IPS DF 19.7 (cell line): ENCODE measurements around the gene PTTG1IP.
"Not testable (repeated sequence)": the region's sequence is repeated elsewhere in the genome, so short reads cannot be mapped to it uniquely, and the experiment has no call there.

Experiments used
- DNase-seq: peaks from one replicate; pipeline ENCODE4 v3.0.0-alpha.2; 2013; ENCODE audit warnings: low read depth, low spot score

The PTTG1IP gene

DNA sequence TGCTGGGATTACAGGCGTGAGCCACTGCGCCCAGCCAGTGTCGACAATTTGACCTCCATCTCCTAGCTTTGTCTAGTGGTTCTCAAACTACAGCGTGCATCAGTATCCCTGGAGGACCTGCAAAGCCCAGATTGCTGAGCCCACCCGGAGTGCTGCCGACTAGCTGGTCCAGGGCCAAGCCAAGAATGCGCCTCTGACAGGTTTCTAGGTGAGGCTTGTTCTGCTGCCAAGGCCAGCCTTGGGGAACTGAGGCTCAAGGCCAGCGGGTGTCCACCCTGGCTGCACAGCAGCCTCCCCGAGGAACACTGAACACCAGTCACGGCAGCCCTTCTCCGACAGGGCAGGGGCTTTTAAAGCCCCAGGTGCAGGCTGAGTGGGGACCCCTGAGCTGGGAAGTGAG lies 9.8 kb upstream of the PTTG1IP start:
- DNase-seq, result no peak

DNA sequence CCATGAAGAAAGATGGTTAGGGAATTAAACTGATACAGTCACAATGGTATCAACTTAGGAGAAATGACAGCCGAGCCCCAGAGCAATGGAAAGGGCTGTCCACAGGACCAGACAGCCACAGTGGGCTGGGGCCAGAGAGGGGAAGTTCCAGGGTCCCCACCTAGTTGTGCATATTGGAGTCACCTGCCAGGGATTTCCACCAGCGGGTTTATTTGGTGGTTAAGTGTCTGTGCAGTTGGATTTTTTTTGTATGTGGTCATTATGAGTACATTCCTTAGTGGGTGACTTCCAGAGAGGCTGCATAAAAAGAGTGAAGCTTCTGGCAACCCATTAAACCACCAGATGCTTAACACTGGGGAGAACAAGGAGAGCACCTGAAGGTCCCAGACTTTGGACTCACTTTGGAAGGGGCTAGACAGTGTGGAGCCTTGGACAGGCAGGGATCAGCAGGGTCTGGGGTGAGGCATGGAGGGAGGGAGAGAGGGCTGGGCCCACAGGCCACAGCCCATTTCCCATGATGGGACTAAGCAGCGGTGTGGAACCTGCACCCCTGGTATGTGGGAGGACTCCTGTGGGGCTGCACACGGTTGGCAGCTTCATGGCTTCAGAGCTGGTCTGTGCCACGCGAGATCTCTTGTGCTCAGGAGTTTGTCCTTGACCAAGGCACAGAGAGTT lies 7.8 kb upstream of the PTTG1IP start:
- DNase-seq, result no peak

DNA sequence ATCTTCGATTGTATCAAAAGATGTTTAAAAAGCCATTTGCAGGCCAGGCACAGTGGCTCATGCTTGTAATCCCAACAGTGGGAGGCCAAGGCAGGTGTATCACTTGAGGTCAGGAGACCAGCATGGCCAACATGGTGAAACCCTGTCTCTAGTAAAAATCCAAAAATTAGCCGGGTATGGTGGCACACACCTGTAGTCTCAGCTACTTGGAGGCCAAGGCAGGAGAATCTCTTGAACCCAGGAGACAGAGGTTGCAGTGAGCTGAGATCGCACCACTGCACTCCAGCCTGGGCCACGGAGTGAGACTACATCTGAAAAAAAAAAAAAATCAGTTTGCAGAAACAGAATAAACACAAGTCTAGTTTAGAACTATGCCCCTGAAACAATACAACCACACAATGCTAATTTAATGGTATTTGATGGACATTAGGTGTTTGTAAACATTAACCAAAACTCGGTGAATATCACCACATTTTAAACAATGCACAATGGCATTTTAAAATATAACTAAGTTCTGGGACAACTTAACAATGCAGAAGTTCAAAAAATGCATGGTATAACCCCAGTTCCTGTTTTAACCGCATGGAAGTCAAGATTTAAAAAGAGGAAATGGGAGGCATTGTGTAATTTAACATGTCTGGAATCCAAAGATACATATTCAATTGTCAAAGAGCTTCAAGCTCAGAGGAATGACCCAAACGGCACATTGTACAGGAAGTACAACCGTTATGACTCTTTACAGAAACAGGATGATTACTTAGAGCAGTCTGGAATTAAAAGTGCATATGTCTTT lies 7.1 kb upstream of the PTTG1IP start:
- DNase-seq, result no peak

DNA sequence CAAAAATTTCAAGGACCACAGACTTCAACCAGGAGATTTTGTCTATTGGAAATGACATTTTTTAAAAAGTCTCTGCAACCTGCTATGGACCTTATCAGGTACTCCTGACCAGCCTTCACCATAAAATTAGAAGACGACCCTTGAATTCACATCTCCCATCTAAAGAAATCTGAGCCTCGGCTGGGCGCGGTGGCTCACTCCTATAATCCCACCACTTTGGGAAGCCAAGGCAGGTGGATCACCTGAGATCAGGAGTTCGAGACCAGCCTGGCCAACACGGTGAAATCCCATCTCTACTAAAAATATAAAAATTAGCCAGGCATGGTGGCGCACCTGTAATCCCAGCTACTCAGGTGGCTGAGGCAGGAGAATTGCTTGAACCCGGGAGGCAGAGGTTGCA lies 5.7 kb upstream of the PTTG1IP start:
- not testable (repeated sequence) for DNase-seq

DNA sequence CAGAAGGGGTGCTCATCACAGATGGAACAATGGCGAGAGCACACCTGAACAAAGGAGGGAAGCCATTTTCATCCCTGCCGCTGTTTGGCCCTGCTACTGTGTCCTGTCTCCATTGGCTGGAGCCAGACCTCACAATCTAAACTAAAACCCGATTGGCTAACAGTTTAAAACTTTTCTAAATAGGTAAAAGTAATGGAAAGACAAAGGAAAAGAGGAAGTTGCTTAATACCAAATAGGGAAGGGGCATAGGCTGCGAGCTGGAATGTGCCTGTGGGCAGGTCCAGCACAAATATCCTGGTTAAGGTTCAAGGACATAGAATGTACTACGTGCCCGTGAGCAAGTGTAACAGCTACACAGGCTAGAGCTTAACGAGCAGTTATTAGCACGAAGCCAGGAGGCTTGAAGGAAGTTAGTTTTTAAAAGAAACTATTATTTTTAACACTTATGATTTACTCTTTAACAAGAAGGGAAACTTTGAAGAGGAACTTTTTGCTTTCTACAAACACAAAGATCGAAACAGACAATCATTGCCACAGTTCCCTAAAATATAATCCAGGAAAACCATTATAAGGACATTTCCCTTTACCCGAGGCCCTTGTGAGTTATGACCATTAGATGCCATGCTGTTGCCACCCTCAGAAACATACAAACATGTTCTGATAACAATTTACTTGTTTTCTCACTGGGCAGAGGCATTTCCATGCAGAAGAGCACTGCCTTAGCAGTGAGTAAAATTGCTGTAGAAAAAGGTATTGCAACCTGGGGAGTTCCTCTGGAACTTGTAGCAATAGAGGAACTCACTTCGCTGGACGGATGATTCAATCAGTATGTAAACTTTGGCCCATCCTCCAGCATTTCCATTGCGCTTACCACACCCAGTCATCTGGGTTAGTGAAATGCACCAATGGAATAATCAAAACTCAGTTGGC lies 4.8 kb upstream of the PTTG1IP start:
- no peak for DNase-seq

DNA sequence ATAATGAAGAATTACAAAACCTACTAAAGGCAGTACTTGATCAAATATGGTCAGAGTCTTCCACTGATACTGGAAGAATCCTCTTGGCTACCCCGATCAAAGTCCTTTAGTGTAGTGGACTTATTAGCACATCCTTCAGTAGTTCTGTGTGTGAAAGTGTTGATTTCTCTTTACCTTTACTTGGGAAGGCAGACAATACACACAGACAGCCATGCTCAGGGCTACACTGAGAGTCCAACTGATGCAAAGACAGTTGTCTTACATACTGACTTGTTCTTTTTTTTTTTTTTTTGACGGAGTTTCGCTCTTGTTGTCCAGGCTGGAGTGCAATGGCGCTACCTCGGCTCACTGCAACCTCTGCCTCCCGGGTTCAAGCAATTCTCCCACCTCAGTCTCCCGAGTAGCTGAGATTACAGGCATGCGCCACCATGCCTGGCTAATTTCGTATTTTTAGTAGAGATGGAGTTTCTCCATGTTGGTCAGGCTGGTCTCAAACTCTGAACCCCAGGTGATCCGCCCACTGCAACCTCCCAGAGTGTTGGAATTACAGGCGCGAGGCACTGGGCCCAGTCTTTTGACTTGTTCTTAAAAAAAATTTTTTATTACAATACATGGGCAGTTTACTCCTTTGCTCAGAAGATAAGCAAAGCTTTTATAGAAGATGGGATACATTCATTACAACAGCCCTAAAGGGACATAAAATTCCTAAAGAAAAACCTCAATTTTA lies 3.5 kb upstream of the PTTG1IP start:
- DNase-seq, result no peak

DNA sequence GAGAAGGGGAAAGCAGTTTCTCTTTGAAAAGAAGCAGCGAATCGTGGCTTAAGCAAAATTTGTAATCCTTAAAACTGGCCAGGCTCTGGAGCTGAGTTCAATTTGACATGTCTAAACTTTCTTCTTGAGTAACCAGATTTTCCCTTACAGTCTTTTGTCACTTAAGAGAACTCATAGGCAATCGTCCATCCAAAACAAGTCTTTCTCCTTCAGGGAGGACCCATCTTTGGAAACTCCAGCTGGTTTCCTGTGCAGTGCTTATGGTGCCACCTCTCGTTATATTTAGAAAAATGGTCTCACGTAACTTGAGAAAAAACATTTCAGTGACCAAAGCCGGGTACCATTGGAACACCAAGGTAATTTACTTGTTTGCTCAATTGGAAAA lies 1.8 kb upstream of the PTTG1IP start:
- DNase-seq, result no peak

DNA sequence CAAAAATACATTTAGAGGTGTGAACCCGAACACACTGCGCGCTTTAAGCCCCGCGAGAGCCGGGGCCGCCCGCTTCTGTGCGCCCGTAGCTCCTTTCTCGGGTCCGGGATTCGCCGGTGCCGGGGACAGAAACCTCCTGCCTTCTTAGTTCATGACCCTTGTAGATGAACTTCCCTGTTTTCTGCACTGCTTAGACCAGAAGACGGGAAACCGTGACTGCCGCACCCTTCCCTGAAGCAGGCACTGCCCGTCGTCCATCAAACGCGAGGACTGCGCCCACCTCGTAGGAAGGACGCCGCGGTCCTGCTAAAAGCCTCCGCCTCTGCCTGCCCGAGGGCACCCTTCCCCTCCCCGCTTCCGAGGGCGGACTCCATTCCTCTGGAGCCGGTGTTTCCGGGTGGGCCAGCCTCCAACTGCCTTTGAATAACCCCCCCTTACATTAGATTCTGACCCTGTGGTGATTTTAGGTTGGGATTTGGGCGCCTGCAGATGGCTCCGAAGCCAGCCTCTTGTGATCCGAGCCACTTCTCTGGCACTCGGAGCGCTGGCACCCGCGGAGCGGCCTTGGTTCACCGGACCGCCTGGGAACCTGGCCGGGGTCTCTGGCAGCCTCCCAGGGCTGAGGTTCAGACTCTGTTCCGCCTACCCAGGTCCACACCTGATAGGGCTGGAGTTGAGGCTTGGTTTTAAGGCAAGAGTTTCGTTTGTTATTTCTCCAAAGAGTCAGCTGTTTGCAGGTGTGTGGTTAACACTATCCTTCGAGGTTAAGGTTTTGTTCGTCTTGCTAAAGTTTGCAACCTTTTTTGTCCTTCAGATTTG lies 1.2 kb upstream of the PTTG1IP start:
- DNase-seq, result no peak

DNA sequence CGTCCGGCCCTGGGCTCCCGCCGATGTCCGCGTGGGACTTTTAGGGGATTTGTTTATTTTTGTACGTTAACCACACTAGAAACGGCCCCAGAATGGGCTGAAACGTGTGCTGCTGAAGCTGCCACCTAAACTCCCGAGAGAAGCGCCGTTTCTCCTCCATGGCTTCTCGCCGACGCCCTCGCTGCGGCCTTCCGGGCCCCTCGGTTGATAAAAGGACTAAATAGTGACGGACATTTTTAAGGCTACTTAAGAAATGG lies 678 bp upstream of the PTTG1IP start:
- DNase-seq, result no peak

DNA sequence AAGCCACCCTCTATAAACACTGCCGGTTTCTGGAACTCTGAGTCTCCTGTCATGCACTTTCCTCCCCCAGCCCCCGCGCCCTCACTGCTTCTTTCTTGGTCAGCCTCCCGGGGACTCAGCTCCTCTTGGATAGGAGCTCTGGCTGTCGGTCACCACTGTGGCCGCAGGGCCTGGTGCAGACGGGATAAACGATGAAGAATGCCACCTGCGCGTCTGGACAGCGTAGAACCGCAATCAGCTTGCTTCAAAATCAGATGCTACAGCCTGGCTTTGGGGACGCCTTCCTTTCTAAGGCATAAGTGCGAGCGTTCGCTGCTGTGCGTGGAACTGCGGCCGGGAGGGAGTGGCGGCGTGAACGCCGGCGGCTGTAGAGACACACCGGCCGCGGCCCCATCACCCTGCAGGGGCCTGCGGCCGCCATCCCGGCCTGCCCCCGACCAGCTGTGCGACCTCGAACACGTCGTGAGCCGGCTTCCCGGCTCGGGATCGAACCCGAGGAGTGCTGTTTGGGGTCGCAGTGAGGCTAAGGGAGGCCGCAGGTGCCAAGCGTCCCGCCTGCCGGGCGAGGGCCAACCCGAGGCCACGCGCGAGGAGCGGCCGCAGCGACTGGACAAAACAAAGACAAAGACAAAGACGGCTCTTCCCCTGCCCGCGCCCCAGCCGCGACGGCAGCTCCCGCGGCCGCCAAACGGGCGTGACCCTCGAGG lies 688 bp downstream of the PTTG1IP start:
- DNase-seq, result no peak

DNA sequence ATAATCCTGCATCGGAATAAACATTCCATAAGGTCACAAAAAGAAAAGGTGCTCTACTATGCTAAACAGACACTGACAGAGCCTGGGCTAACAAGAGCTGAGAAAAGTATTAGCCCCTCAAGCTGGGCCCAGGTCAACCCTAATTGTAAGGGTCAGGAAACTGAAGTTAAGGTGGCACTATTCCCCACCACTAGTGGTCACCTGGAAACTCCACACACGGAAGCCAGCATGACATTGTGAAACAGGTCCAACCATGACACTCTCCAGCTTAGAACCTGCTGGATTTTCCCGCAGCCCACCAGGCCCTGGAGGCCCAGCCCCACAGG lies 1.2 kb downstream of the PTTG1IP start:
- DNase-seq, result no peak

DNA sequence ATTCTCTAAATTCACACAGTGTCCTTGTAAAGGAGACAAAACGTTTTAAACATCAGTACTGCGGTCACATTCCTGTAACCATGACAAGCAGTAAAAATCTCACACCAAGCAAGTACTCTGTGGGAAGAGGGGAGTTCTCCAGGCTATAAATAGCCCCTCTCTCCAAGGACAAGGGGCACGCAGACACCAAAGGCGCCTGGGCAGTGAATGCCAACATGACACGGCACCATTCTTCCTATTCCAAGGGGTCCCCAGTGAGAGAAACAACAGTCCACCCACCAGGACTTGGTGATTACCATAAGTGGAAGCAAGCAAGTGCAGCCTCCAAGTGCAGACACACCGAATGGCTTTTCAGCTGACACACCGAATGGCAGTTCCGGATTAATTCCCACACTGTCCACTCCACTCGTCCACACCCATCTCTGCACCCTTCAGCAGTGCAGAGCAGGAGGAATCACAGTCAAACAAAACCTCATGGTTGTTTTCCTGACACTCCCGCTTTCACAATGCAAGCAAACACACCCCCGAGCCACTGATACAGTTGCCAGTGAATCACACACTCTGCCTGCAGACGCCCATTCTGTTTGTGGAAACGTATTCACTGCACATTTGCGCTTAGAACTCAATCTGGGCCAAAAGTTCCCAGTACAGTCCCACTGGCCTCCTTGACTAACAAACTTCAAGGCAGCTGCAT lies 1.8 kb downstream of the PTTG1IP start:
- DNase-seq, result no peak

DNA sequence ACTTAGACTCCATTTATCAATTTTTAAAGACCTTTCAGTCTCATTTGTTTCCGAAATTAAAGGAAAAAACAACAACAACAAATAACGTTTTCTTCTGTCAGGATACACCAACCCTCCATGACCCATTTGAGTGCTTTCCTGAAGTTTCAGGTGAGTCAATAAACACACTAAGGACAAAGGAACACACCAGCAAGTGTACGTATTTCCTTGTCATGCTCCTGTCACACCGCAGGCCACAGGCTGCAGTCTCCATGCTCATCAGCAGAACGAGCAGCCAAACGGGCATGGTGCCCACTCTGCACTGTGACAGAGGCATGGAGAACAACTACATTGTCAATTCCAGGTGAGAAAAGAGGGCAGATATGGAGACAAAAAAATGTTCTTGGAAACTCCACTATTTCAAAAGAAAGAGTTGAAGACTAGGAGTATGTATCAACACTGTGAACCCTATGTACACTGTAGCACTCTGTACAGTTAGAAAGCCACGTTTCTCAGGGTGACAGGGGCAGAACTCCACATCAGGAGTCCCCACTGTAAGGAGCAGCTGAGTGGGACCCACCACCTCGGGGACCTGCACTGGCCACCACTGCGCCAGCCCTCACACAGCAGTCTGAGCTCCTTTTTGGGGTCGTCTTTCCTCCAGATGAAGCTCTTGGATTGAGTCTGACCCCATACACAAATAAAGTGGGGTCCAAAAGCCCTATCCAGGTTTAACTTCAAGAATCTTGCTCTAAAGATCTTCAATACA lies 2.6 kb downstream of the PTTG1IP start:
- DNase-seq, result no peak

DNA sequence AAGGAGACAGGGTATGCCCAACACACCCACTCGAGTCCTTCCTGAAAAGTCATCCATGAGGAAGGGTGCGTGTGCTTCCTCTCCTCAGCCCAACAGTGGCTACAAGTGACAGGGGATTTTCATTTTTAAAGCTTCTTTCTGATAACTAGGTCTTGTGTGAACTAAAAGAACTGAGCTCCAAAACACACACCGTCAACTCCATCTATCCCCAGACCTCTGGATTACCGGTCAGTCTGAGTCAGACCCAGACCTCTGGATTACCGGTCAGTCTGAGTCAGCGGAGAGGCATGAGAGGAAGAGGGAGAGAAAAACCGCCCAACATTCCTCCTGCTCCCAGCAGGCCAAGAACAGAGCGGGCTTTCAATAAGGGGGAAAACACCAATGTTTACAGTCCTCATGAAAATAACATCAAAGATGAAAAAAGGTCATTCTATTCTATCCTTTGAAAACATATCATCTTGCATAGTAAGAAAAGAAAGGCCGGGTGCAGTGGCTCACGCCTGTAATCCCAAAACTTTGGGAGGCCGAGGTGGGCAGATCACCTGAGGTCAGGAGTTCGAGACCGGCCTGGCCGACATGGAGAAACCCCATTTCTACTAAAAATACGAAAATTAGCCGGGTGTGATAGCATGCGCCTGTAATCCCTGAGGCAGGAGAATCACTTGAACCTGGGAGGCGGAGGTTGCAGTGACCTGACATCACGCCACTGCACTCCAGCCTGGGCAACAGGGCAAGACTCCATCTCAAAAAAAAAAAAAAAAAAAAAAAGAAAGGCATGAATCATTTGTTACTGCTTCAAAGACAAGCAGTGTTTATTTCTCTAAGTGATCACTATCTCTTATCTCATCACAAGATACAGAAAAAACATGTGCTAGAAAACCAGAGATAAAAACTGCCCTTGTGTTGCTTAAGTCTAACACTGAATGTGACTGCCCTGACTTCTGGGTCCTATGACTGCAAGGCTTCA lies 3.4 kb downstream of the PTTG1IP start:
- no peak for DNase-seq

DNA sequence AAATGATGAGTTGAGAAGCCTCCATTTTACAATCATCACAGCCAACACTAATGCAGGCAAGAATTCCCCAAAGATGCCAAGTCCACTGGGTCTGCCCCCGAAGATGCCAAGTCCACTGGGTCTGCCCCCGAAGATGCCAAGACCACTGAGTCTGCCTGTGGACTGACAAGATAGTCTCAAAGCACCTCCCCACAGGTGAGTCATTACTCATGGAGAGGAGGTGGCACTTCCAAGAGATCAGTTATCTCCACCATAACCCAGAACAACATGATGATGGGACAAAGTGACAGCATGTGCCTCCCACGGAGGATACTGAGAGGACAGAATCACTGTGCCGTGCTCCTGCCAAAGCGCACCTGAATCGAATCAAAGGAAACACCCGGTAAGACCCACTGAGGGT lies 4.8 kb downstream of the PTTG1IP start:
- no peak for DNase-seq

DNA sequence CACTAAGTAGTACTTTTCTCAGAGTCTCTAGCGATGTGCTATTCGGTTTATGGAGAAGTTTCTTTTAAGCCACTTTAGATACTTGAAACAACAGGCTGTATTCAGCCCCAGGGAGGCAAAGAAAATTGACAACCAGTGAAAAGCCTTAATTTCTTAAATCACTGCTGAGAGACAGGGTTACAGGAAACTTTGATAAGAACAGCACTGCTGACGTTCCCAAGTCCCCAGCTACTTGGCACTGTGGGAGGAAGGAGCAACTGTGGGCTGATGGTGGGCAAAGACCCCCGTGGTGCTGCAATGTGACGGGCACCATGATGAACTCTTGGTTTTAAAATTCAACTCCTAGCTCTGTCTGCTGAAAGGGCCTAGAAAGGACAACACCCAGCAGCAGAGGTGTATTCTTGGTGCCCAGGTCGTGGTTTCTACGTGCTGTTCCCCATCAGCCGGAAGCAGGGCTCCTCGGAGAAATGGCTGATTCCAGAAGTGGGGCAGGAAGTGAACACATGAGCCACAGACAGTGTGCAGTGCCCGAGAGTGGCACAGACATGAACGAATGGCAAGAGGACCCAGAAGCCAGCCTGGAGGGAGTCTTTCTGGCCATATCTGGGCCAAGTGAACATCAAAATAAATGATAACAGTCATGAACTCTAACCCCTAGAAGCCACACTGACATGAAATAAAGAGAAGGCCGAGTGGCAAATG lies 5.3 kb downstream of the PTTG1IP start:
- DNase-seq, result no peak

DNA sequence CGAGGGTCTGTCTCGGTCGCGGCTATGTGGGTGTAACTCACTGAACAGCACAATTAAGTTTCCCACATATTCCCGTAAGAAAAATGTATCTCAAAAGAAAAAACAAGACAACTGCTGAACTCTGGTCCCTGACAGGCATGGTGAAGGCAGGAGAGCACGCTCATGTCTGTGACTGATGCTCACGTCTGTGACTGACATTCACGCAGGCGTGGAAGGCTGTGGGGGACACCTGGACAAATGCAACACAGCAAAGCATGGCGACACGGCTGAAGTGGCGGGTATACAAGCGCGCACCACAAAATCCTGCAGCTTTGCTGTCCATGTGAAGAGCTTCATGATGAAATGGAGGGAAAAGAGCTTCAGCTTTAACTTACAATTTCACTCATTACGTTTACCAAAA lies 6.0 kb downstream of the PTTG1IP start:
- DNase-seq, result no peak

DNA sequence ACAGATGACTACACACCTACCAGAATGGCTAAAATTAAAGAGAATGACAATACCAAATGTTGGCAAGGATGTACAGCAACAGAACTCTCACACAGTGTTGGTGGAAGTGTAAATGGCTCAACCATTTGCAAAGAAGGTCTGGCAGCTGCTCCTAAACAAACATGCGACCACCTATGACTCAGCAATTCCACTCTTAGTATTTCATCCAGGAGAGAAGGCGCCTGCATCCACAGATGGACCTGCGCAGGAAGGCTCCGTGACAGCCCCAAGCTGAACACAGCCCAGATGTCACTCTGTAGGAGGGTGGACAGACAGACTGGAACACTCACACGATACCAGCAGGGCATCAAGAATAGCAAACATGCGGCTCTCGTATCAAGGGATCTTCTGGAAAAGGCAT lies 6.7 kb downstream of the PTTG1IP start:
- DNase-seq, result no peak
